NT2/D1 (cell line): Measurements from ENCODE around the gene TRPC6.

ENCODE experiments used
- YY1 ChIP-seq: IDR thresholded peaks from 2 replicates; pipeline ENCODE4 v1.6.1; 2011; ENCODE audit not compliant: insufficient read length, insufficient read depth
- ZNF274 ChIP-seq: IDR thresholded peaks from 2 replicates; pipeline ENCODE4 v1.6.1; 2011; ENCODE audit warnings: mild to moderate bottlenecking, low read depth, low read length

- TF ChIP-seq ZNF274: no peak
- TF ChIP-seq YY1: no peak
Observed at GRCh38 chr11:101434026-101434643, 149.7 kb downstream of the TRPC6 start.
